GM12874 (cell line): ENCODE measurements around the gene IFT43.

Experiments used
- TF ChIP-seq, protein P1 (sequence below): IDR thresholded peaks from 2 replicates; pipeline ENCODE4 v1.5.1; 2011; ENCODE audit warnings: low read depth, mild to moderate bottlenecking, control low read depth, low read length, moderate library complexity; ENCODE audit not compliant: insufficient read depth

The IFT43 gene

DNA sequence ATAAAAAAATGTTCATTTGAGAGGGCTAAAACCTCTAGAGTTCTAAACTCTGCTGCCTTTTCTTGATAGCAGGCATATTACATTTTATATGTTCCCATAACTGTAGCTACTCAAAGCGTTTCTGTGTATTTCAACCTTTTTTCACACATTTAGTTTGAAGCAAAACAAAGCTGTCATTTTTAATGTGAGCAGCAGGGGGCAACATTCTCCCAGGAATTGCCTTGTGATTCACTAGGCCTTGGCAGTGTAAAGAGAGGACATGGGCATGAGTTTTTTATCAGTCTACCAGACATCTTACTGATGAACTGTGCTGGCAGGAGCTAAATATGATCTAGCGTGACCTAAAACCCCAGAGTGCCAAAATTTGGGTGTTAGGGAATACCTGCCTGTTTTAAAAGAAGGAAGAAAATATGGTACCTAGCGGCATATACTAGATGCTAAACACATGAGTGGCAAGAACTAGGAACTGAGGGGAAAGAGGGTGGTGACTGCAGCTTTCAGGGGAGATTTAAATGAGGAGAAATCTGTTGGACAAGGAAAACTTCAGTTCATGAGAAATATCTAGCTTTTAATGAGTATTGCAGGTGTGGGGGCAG lies 65.3 kb downstream of the IFT43 start:
- TF ChIP-seq, protein P1, sequence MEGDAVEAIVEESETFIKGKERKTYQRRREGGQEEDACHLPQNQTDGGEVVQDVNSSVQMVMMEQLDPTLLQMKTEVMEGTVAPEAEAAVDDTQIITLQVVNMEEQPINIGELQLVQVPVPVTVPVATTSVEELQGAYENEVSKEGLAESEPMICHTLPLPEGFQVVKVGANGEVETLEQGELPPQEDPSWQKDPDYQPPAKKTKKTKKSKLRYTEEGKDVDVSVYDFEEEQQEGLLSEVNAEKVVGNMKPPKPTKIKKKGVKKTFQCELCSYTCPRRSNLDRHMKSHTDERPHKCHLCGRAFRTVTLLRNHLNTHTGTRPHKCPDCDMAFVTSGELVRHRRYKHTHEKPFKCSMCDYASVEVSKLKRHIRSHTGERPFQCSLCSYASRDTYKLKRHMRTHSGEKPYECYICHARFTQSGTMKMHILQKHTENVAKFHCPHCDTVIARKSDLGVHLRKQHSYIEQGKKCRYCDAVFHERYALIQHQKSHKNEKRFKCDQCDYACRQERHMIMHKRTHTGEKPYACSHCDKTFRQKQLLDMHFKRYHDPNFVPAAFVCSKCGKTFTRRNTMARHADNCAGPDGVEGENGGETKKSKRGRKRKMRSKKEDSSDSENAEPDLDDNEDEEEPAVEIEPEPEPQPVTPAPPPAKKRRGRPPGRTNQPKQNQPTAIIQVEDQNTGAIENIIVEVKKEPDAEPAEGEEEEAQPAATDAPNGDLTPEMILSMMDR, result peak; percentile 57

DNA sequence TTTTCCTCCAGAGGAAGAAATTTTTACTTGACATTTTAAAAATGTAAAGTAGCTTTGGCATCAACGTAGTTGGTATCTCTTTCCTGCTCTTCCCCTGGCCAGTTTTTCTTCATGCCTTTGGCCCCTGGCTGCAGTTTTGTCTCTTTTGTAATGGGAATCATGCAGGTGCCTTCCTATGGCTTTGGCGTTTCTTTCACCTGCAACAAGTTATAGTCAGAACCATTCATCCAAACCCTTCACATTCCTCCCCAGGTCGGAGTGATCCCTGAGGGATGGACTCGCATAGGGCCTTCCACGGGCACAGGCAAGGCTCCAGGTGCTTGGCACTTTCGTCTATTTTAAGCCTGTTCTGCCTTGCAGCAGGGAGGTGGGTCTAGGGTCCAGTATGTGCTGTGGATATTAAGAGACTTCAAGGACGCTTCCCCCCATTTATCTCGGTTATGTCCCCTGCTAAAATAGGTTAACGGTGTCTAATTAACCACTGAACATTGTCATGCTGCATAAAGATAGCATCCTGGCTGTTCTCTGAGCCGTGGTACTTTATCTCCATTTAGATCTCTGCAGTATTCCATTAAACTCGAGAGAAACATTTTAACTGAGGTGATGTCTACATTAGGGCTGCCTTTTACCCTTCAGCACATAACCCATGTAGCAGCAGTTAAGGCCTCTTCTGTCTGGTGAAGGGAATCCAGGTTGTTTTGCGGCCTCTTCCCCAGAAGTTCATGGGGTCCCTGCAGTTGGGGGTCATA lies 66.3 kb downstream of the IFT43 start:
- TF ChIP-seq, protein P1, result no peak

DNA sequence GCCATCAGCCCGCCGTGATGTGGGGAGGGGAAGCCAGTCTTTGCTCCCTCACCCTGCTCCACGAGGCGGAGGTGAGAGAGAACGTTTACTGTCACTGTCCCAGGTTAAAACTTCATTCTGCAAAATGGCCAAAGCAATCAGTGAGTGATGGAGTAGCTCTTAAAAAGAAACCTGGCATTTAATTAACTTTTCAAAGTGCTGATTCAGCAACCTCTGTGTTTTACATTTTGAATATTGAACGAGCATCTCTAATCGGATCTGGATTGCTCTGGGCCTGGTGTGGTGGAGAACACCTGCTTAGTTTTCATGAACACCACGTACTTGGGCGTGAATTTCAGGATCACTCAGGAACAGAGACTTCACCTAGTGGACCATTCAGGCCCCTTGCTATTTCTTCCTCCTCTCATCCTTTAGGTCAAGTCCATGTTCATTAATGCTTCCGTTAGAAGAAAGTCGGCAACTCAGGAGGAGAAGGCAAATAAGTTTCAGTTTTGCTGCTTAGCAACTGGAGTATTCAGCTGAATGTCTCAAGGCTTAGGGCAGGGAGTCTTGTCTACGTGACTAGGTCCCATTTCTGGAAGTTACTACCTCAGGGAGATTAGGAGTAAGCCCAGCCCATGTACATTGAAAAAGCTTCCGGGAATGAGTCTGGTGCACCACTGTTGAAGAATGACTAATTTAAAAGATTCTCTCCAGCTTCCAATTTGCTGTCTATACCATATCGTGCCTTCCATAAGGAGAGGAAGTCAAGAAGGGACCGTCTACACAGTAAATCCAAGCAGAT lies 68.2 kb downstream of the IFT43 start:
- TF ChIP-seq, protein P1, result no peak

DNA sequence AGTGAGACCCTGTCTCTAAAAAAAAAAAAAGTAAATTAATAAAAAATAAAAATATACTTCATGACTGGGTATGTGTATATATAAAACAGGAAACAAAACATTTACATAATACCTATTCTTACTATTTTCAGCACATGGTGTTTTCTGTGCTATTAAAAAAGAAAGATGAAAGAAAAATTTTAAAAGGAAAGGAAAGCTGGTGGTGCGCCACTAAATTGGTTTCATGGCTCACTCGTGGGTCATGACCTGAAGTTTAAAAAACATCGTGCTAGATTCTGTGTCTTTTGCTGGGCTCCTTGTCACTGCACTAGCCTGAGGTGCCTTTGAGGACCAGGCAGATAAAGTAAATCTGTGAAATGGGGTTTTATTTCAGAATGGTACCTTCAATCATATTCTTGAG lies 69.8 kb downstream of the IFT43 start:
- TF ChIP-seq, protein P1, result no peak

- TF ChIP-seq, protein P1, result peak; percentile 38; the same call in 1 of the 2 replicates
Observed at GRCh38 chr14:76056128-76056527, 70.6 kb downstream of the IFT43 start.

- TF ChIP-seq, protein P1, result no peak
Observed at GRCh38 chr14:76057914-76058313, 72.4 kb downstream of the IFT43 start.

DNA sequence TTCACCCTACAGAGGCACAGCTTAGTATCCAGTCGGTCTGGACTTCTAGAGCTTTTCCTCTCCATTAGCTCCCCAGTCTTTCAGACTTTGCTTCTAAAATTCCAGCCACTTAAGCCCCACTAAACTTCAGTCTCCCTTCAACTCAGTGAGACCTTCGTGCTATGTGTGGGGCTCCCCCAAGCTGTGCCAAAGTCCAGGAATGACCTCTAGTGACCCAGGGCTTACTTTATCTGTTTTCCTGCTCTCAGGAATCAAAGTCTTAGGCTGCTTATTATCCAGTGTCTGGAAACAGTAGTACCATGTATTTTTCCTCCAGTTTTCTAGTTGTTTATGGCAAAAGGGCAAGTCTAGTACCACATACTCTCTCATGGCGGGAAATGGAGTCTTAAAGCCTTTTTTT lies 77.8 kb downstream of the IFT43 start:
- TF ChIP-seq, protein P1, result no peak
